B cell (primary cell): ENCODE results near the gene LSM10. TPM values are rescaled to one million over a fixed set of nuclear protein-coding genes. Genes with fewer than 3 reads are reported as not detected.

Experiments used
- ATAC-seq: fragments of 200-7000 bp; cut with Tn5 transposase; one replicate; pipeline ENCODE4 v1.10.0; 2021; ENCODE audit warnings: low read depth, mild to moderate bottlenecking, moderate number of reproducible peaks, moderate library complexity
- CTCF ChIA-PET: fragments of 350-600 bp; sonication (Branson Sonifier 250); formaldehyde crosslinking; loops from one replicate; lab custom pipeline; 2021; ENCODE audit warnings: antibody characterized with exemption, inconsistent platforms; lab: Charles Lee
- POLR2A ChIA-PET: fragments of 350-600 bp; sonication (Branson Sonifier 250); formaldehyde crosslinking; loops from one replicate; lab custom pipeline; 2021; ENCODE audit warnings: antibody characterized with exemption; lab: Charles Lee
- DNase-seq: peaks from one replicate; pipeline ENCODE4 v3.0.0; 2013
- H2AFZ ChIP-seq: 2 replicates; pipeline ENCODE4 v1.6.1; 2012; ENCODE audit warnings: mild to moderate bottlenecking, low read depth, low read length; ENCODE audit not compliant: insufficient read depth, poor library complexity, severe bottlenecking
- H3K27ac ChIP-seq, 2 donors: 1 replicate in 1 of 2; 2 replicates in 1 of 2; pipeline ENCODE4 v1.5.1; 2012 to 2013; ENCODE audit warnings: low read length in 2 of 2, mild to moderate bottlenecking in 2 of 2, moderate library complexity in 1 of 2
- H3K27me3 ChIP-seq, 4 experiments: fragments of 200-600 bp in 1 of 4; sonication (generic) in 1 of 4; replicated peaks in 1 of 4; 1 replicate in 2 of 4; 2 replicates in 2 of 4; pipeline versions ENCODE4 v1.6.1 to v1.7.0; 2013 to 2016; ENCODE audit warnings: low read length in 3 of 4, mild to moderate bottlenecking in 2 of 4, mixed read lengths in 1 of 4, moderate library complexity in 1 of 4; ENCODE audit not compliant: insufficient read depth in 4 of 4, control insufficient read depth in 3 of 4; ENCODE audit errors: control extremely low read depth in 1 of 4
- H3K36me3 ChIP-seq, 2 experiments: replicated peaks in 1 of 2; 1 replicate in 1 of 2; 2 replicates in 1 of 2; pipeline versions ENCODE4 v1.6.1 to v1.7.1; 2013; ENCODE audit warnings: low read length in 1 of 2; ENCODE audit not compliant: insufficient read depth in 2 of 2, control insufficient read depth in 1 of 2; ENCODE audit errors: control extremely low read depth in 1 of 2, extremely low read depth in 1 of 2
- H3K4me1 ChIP-seq, 2 donors: fragments of 200-600 bp in 1 of 2; sonication (generic) in 1 of 2; 1 replicate in 1 of 2; 2 replicates in 1 of 2; pipeline versions ENCODE4 v1.5.1 to v1.6.1; 2013 to 2017; ENCODE audit warnings: low read length in 2 of 2; ENCODE audit not compliant: control insufficient read depth in 2 of 2, insufficient read depth in 2 of 2
- H3K4me2 ChIP-seq: replicated peaks from 2 replicates; pipeline ENCODE3; 2012; ENCODE audit warnings: mild to moderate bottlenecking, low read depth, low read length; ENCODE audit not compliant: poor library complexity, severe bottlenecking
- H3K4me3 ChIP-seq, 5 experiments: fragments of 200-600 bp in 1 of 5; sonication (generic) in 1 of 5; 1 replicate in 3 of 5; 2 replicates in 2 of 5; pipeline versions ENCODE4 v1.5.1 to v1.7.0; 2011 to 2016; ENCODE audit warnings: low read length in 4 of 5, mild to moderate bottlenecking in 4 of 5, low read depth in 2 of 5, control low read depth in 1 of 5, moderate library complexity in 1 of 5; ENCODE audit not compliant: insufficient read depth in 1 of 5; ENCODE audit errors: control extremely low read depth in 1 of 5, extremely low read depth in 1 of 5
- H3K79me2 ChIP-seq: fragments of 200-600 bp; sonication (generic); one replicate; pipeline ENCODE4 v1.6.0; 2016; ENCODE audit warnings: low read length; ENCODE audit not compliant: control insufficient read depth, insufficient read depth
- H3K9ac ChIP-seq: fragments of 200-600 bp; sonication (generic); 2 replicates; pipeline ENCODE4 v1.6.1; 2017; ENCODE audit warnings: mild to moderate bottlenecking, low read length, moderate library complexity
- H3K9me3 ChIP-seq, 3 donors: one replicate each; pipeline versions ENCODE4 v1.6.1 to v1.7.1; 2013; ENCODE audit warnings: low read length in 2 of 3; ENCODE audit not compliant: control insufficient read depth in 2 of 3, insufficient read depth in 1 of 3; ENCODE audit errors: control extremely low read depth in 1 of 3
- H4K20me1 ChIP-seq: 2 replicates; pipeline ENCODE4 v1.6.0; 2012; ENCODE audit warnings: mild to moderate bottlenecking, low read length; ENCODE audit not compliant: insufficient read depth, control insufficient read depth, poor library complexity, severe bottlenecking
- H3K27ac Mint-ChIP-seq: one replicate; pipeline ENCODE4 v1.8.0; 2021; ENCODE audit warnings: mixed read lengths
- H3K27me3 Mint-ChIP-seq: one replicate; pipeline ENCODE4 v1.8.0; 2021; ENCODE audit warnings: mixed read lengths
- H3K4me1 Mint-ChIP-seq: one replicate; pipeline ENCODE4 v1.8.0; 2021; ENCODE audit warnings: mixed read lengths
- H3K4me3 Mint-ChIP-seq: one replicate; pipeline ENCODE4 v1.8.0; 2021; ENCODE audit warnings: mixed read lengths
- H3K9me3 Mint-ChIP-seq: one replicate; pipeline ENCODE4 v1.8.0; 2022; ENCODE audit warnings: mixed read lengths; ENCODE audit not compliant: insufficient read depth
- CTCF ChIP-seq: fragments of 200-600 bp; IDR thresholded peaks from one replicate; pipeline ENCODE4 v1.8.0; 2022; ENCODE audit warnings: antibody characterized with exemption, mild to moderate bottlenecking
- EZH2 ChIP-seq: IDR thresholded peaks from 2 replicates; pipeline ENCODE4 v1.6.1; 2012; ENCODE audit warnings: borderline replicate concordance, low read depth, mild to moderate bottlenecking, moderate library complexity, low read length; ENCODE audit not compliant: insufficient read depth, poor library complexity, severe bottlenecking
- WGBS: methylation state at CpG from one replicate; pipeline ENCODE4 v1.1.5; 2013; ENCODE audit warnings: missing lambda C conversion rate; ENCODE audit not compliant: insufficient coverage; 5-methylcytosine and 5-hydroxymethylcytosine counted together
- intact Hi-C: fragments of 100-400 bp; cut with micrococcal nuclease; formaldehyde crosslinking; loops from one replicate; pipeline ENCODE4 v1.10.0; 2022
- polyA plus RNA-seq: library from polyadenylated mRNA; depleted of rRNA; stranded (reverse); fragments of >200 nt; gene quantifications from 2 replicates; pipeline ENCODE4 v1.2.3, GENCODE V29; 2012
- total RNA-seq, 2 donors: library from RNA; stranded (reverse); fragments of 120-200 nt in 1 of 2; gene quantifications; 1 replicate in 1 of 2; 2 replicates in 1 of 2; pipeline versions ENCODE4 v1.2.3 to v1.2.4, GENCODE V29; 2013 to 2022

The LSM10 gene
- total and polyA plus RNA-seq, 2 donors (not counting 1 experiment from before 2014, with no cell fraction given), result 73.5 to 136 TPM

DNA sequence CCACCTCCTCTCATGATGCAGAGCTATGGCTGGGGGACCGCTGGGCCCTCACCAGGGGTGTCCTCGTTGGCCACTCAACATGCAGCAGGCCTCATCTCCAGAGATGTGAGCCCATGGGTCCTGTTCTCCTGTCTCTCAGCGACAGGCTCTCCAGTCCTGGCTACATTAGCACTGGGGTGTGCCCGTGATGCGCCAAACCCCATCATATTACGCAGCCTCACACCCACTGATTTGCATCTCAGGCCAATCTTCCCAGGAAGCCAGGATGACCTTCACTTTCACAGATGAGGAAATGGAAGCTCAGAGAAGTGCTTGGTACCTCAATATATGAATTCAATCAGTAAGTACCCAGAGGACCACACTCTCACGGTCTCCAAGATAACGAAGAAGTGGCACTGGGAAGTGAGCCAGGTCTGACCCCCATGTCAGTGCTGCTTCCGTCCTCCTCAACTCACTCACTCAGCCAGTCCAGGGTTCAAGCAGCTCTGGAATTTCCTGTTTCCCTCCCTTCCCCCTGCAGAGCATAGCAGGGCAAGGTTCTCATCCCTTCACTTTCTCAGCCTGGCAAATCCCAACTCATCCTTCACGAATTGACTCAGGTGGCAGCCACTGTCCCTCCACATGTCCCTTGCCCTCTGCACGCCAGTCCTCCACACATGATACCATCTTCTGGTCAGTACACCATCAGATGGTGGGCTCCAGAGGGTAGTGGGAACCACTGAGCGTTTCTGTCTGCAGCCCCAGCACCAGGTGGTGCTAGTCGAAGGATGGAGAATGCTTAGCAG lies 45.4 kb downstream of the LSM10 start:
- Mint-ChIP-seq H3K9me3 (no peaks in the 10 kb centered on the region), H3K27me3 (no peaks in the 10 kb centered on the region), H3K4me3 (no peak overlapping the region), H3K27ac (no peak overlapping the region), H3K4me1 (peaks cover 14% of the 10 kb centered on the region)
- ATAC-seq (no peak), DNase-seq (no peak)
- no peak overlapping the region for H3K27ac ChIP-seq
- no peaks in the 10 kb centered on the region for H3K27me3 ChIP-seq
- H3K4me3 ChIP-seq, result no peak overlapping the region
- H3K36me3 ChIP-seq, result peaks cover 14 to 83% of the 10 kb centered on the region in 2 experiments
- no peak overlapping the region for H3K4me2 ChIP-seq
- no peak for TF ChIP-seq CTCF
- TF ChIP-seq EZH2, result no peak
- H3K9me3 ChIP-seq, result no peaks in the 10 kb centered on the region
- no peak overlapping the region for H2AFZ ChIP-seq
- H3K9ac ChIP-seq, result no peak overlapping the region
- peaks cover 7% of the 10 kb centered on the region for H3K79me2 ChIP-seq
- intact Hi-C loops, result no loop called here
- CTCF ChIA-PET, result interaction anchor here (0.9 to 1.1 kb wide), 2 partner anchors 10 to 67 kb away, joined by 5 to 6 read pairs; no protein-coding TSS in a partner anchor
- peaks cover 13 to 25% of the 10 kb centered on the region in 2 donors for H3K4me1 ChIP-seq
- WGBS, result 98% methylated on average over 12 of the region's 13 CpGs
- POLR2A ChIA-PET, result no interaction called here
- H4K20me1 ChIP-seq, result no peaks in the 10 kb centered on the region
